GM12878 (cell line): ENCODE measurements around the gene RAD51B. TPM values are rescaled to one million over a fixed set of nuclear protein-coding genes. Genes with fewer than 3 reads are reported as not detected.

Source experiments
- ATAC-seq: fragments of 200-7000 bp; cut with Tn5 transposase; 3 replicates; pipeline ENCODE4 v1.9.1; 2020; ENCODE audit warnings: mild to moderate bottlenecking, moderate library complexity
- BruUV-seq: library from RNA; stranded (reverse); fragments of 400-500 nt; replicated peaks from 2 replicates; lab custom pipeline; 2021; lab: Mats Ljungman, UMichigan
- CTCF ChIA-PET: fragments of 300-600 bp; sonication (Branson Sonifier 250); formaldehyde crosslinking; extraction: SDS; loops from one replicate; lab custom pipeline; 2021; ENCODE audit warnings: inconsistent platforms; lab: Yijun Ruan, JAX
- POLR2A ChIA-PET: fragments of 350-600 bp; formaldehyde crosslinking; extraction: SDS; loops from one replicate; lab custom pipeline; 2021; ENCODE audit warnings: inconsistent platforms; lab: Charles Lee
- RAD21 ChIA-PET: fragments of 300-600 bp; sonication (Branson Sonifier 250); formaldehyde crosslinking; loops from one replicate; lab custom pipeline; 2023; ENCODE audit warnings: antibody characterized with exemption; ENCODE audit not compliant: unreplicated experiment; lab: Charles Lee
- SMC1A ChIA-PET: fragments of 300-600 bp; sonication (Branson Sonifier 250); formaldehyde crosslinking; loops from one replicate; lab custom pipeline; 2023; ENCODE audit not compliant: unreplicated experiment, uncharacterized antibody; lab: Charles Lee
- DNase-seq: peaks from one replicate; pipeline ENCODE4 v3.0.0-alpha.2; 2011; ENCODE audit warnings: low read depth, low spot score
- FAIRE-seq: peaks from 3 replicates; lab custom pipeline; 2011; peaks lifted over from hg19 to GRCh38; lab: Jason Lieb, UNC
- H2AFZ ChIP-seq: 2 replicates; pipeline ENCODE4 v1.6.0; 2011; ENCODE audit warnings: low read depth, low read length, control low read depth; ENCODE audit not compliant: control insufficient read depth
- H3K27ac ChIP-seq: 2 replicates; pipeline ENCODE4 v1.5.1; 2011; ENCODE audit warnings: control low read depth; ENCODE audit not compliant: control insufficient read depth, insufficient read depth
- H3K27me3 ChIP-seq, 2 experiments: replicated peaks in 1 of 2; 2 replicates each; pipeline versions ENCODE4 v1.6.0 to v1.6.1; 2011; ENCODE audit warnings: low read length in 1 of 2; ENCODE audit not compliant: control insufficient read depth in 2 of 2, insufficient read depth in 2 of 2
- H3K36me3 ChIP-seq, 2 experiments: 2 replicates each; pipeline ENCODE4 v1.5.1; 2011; ENCODE audit warnings: low read length in 1 of 2; ENCODE audit not compliant: control insufficient read depth in 2 of 2, insufficient read depth in 2 of 2
- H3K4me1 ChIP-seq: 2 replicates; pipeline ENCODE4 v1.6.1; 2011; ENCODE audit warnings: mild to moderate bottlenecking, low read length, moderate library complexity, mixed read lengths; ENCODE audit not compliant: control insufficient read depth, insufficient read depth
- H3K4me2 ChIP-seq: 2 replicates; pipeline ENCODE4 v1.6.0; 2011; ENCODE audit warnings: control low read depth; ENCODE audit not compliant: control insufficient read depth, insufficient read depth
- H3K4me3 ChIP-seq: fragments of 200-600 bp; sonication (generic); 2 replicates; pipeline ENCODE4 v1.5.1; 2016
- H3K79me2 ChIP-seq: 2 replicates; pipeline ENCODE4 v1.6.0; 2011; ENCODE audit warnings: low read length; ENCODE audit not compliant: control insufficient read depth, insufficient read depth
- H3K9ac ChIP-seq: 2 replicates; pipeline ENCODE4 v1.8.0; 2011; ENCODE audit warnings: low read length, control low read depth, mixed read lengths; ENCODE audit not compliant: control insufficient read depth, insufficient read depth
- H3K9me3 ChIP-seq: replicated peaks from 3 replicates; pipeline ENCODE4 v1.5.1; 2011; ENCODE audit warnings: mild to moderate bottlenecking, low read length; ENCODE audit not compliant: control insufficient read depth, insufficient read depth
- H4K20me1 ChIP-seq: 2 replicates; pipeline ENCODE4 v1.6.0; 2011; ENCODE audit not compliant: control insufficient read depth, insufficient read depth
- ASH2L ChIP-seq: fragments of 300-600, 200-600 bp; sonication (generic); IDR thresholded peaks from 2 replicates; pipeline ENCODE4 v1.6.1; 2017; ENCODE audit warnings: low read depth, mild to moderate bottlenecking, borderline replicate concordance
- CREM ChIP-seq: IDR thresholded peaks from 2 replicates; pipeline ENCODE4 v1.6.1; 2014; ENCODE audit warnings: antibody characterized with exemption, low read depth
- FOXK2 ChIP-seq: fragments of 450-650 bp; IDR thresholded peaks from 2 replicates; pipeline ENCODE4 v1.6.1; 2017; ENCODE audit warnings: mild to moderate bottlenecking, moderate library complexity
- GABPA ChIP-seq: IDR thresholded peaks from 2 replicates; pipeline ENCODE4 v1.6.1; 2014; ENCODE audit warnings: antibody characterized with exemption, low read depth, mild to moderate bottlenecking, inconsistent platforms
- MEF2B ChIP-seq: fragments of 450-650 bp; IDR thresholded peaks from 2 replicates; pipeline ENCODE4 v1.6.1; 2018; ENCODE audit warnings: mild to moderate bottlenecking, moderate library complexity; ENCODE audit not compliant: partially characterized antibody, poor library complexity, severe bottlenecking
- MYB ChIP-seq: fragments of 150-350 bp; IDR thresholded peaks from 2 replicates; pipeline ENCODE4 v1.6.1; 2014; ENCODE audit warnings: mild to moderate bottlenecking, low read depth, low read length, borderline replicate concordance
- MYC ChIP-seq: IDR thresholded peaks from 2 replicates; pipeline ENCODE4 v1.6.1; 2011; ENCODE audit warnings: mild to moderate bottlenecking, low read length, moderate library complexity, inconsistent platforms; ENCODE audit not compliant: insufficient read depth, insufficient replicate concordance, insufficient read length, severe bottlenecking
- NFIC ChIP-seq: IDR thresholded peaks from 2 replicates; pipeline ENCODE4 v1.6.1; 2012; ENCODE audit warnings: low read depth, mild to moderate bottlenecking, inconsistent platforms, low read length, moderate library complexity
- NRF1 ChIP-seq: conservative IDR thresholded peaks from 2 replicates; pipeline ENCODE4 v1.6.1; 2011; ENCODE audit warnings: mild to moderate bottlenecking, low read depth, low read length, improper control_type of control experiment
- PAX5 ChIP-seq: IDR thresholded peaks from 2 replicates; pipeline ENCODE4 v1.6.1; 2011; ENCODE audit warnings: low read depth, low read length, borderline replicate concordance
- POLR2AphosphoS5 ChIP-seq: IDR thresholded peaks from 2 replicates; pipeline ENCODE4 v1.6.1; 2011; ENCODE audit warnings: mild to moderate bottlenecking, low read length, inconsistent platforms
- RUNX3 ChIP-seq: IDR thresholded peaks from 2 replicates; pipeline ENCODE4 v1.6.1; 2012; ENCODE audit warnings: low read length, inconsistent platforms
- SKIL ChIP-seq: fragments of 450-650 bp; IDR thresholded peaks from 2 replicates; pipeline ENCODE4 v1.6.1; 2017; ENCODE audit warnings: mild to moderate bottlenecking, low read depth, inconsistent platforms; ENCODE audit not compliant: poor library complexity, severe bottlenecking
- SMC3 ChIP-seq: IDR thresholded peaks from 2 replicates; pipeline ENCODE4 v1.6.1; 2011; ENCODE audit warnings: low read length, improper control_type of control experiment, borderline replicate concordance
- SP1 ChIP-seq: IDR thresholded peaks from one replicate; pipeline ENCODE4 v1.6.1; 2011; ENCODE audit warnings: low read depth, low read length
- TAF1 ChIP-seq: IDR thresholded peaks from 2 replicates; pipeline ENCODE4 v1.6.1; 2011; ENCODE audit warnings: mild to moderate bottlenecking, low read depth, low read length, borderline replicate concordance
- TBL1XR1 ChIP-seq: IDR thresholded peaks from 2 replicates; pipeline ENCODE4 v1.6.1; 2012; ENCODE audit warnings: low read depth, low read length, improper control_type of control experiment
- ZNF592 ChIP-seq: fragments of 450-650 bp; IDR thresholded peaks from 2 replicates; pipeline ENCODE4 v1.6.1; 2017; ENCODE audit warnings: mild to moderate bottlenecking, moderate library complexity
- WGBS: methylation state at CpG from one replicate; pipeline ENCODE4 v1.1.6; 2016; ENCODE audit warnings: low lambda C conversion rate; ENCODE audit not compliant: insufficient replicate concordance, insufficient coverage; ENCODE audit errors: missing lambda C conversion rate; 5-methylcytosine and 5-hydroxymethylcytosine counted together
- in situ Hi-C: fragments of 300-500 bp; cut with MboI; formaldehyde crosslinking; loops from 9 replicates; pipeline ENCODE4 v1.14.3; 2018; ENCODE audit warnings: mixed read lengths
- intact Hi-C: fragments of 100-400 bp; cut with micrococcal nuclease; formaldehyde crosslinking; loops from one replicate; pipeline ENCODE4 v1.14.2; 2022; ENCODE audit not compliant: unreplicated experiment
- polyA plus RNA-seq, 11 experiments: library from polyadenylated mRNA; depleted of rRNA in 4 of 11; unstranded in 6 of 11; stranded (reverse) in 5 of 11; fragments of >200 nt; fragmentation: Nextera tagmentation in 4 of 11; fragmentation: Illumina TruSeq in 1 of 11; extraction: Ambion mirVana in 4 of 11; extraction: Trizol in 1 of 11; gene quantifications; 1 replicate in 1 of 11; 2 replicates in 10 of 11; pipeline versions ENCODE4 v1.2.1 to v1.2.3, GENCODE V29; 2011 to 2016; ENCODE audit warnings: inconsistent platforms in 2 of 11, missing spikeins in 2 of 11, low read depth in 1 of 11
- total RNA-seq, 4 experiments: library from RNA; depleted of rRNA in 3 of 4; stranded (reverse); fragments of >200 nt in 3 of 4; fragmentation: Illumina TruSeq in 1 of 4; extraction: Trizol in 1 of 4; gene quantifications; 2 replicates each; pipeline versions ENCODE4 v1.2.1 to v1.2.3, GENCODE V29; 2013 to 2021

The RAD51B gene
- total and polyA plus RNA-seq, 10 of the 15 experiments (the other 5 are each of a cell fraction or from before 2014, with no cell fraction given): 9.8 to 26.8 (median 21.3) TPM

- in situ Hi-C loops: no loop called here
- ATAC-seq: peak; percentile 74
- Histone ChIP-seq H3K27ac (peak overlapping the region; percentile 94), H3K9ac (peak overlapping the region; percentile 68), H3K4me1 (peaks cover 51% of the 10 kb centered on the region), H4K20me1 (no peaks in the 10 kb centered on the region), H3K4me3 (peak overlapping the region; percentile 24; the same call in 1 of the 2 replicates), H2AFZ (peak overlapping the region; percentile 15; the same call in 1 of the 2 replicates), H3K9me3 (peaks cover 8% of the 10 kb centered on the region; the same call in 2 of the 3 replicates), H3K27me3 (no peaks in the 10 kb centered on the region), H3K4me2 (peak overlapping the region; percentile 80), H3K36me3 (no peaks in the 10 kb centered on the region), H3K79me2 (no peaks in the 10 kb centered on the region)
- ChIA-PET CTCF (interaction anchor here (0.6 to 3.2 kb wide), 13 partner anchors 9 to 1691 kb away, joined by 3 to 17 read pairs (median 4); no protein-coding TSS in a partner anchor), SMC1A (interaction anchor here (1.0 to 11.9 kb wide), 29 partner anchors 9 to 448 kb away, joined by 3 to 114 read pairs (median 11); no protein-coding TSS in a partner anchor), POLR2A (interaction anchor here (0.9 to 3.4 kb wide), 15 partner anchors 9 to 448 kb away, joined by 3 to 17 read pairs (median 4); no protein-coding TSS in a partner anchor), RAD21 (interaction anchor here (0.6 to 15.0 kb wide), 24 partner anchors 9 to 446 kb away, joined by 3 to 194 read pairs (median 6); no protein-coding TSS in a partner anchor)
- BruUV-seq: no TSS peak
- intact Hi-C loops: loop anchor here (2.0 to 5.0 kb wide), 2 partner anchors 42 to 56 kb away; no protein-coding TSS in a partner anchor
- FAIRE-seq: peak; percentile 89
- peak; percentile 72 for DNase-seq
- WGBS: 1% methylated on average over 3 of the region's 3 CpGs
- TF ChIP-seq CREM (no peak), SMC3 (no peak), POLR2AphosphoS5 (peak; percentile 47; the same call in 1 of the 2 replicates), FOXK2 (no peak), MYB (no peak), SP1 (no peak), SKIL (peak; percentile 30), MYC (no peak), ASH2L (no peak), RUNX3 (peak; percentile 87), GABPA (no peak), NRF1 (no peak), PAX5 (peak; percentile 22; the same call in 1 of the 2 replicates), ZNF592 (0 out of 2 replicates have a peak, but pooled peaks have one; percentile 27), MEF2B (peak; percentile 66), TBL1XR1 (peak; percentile 8), TAF1 (0 out of 2 replicates have a peak, but pooled peaks have one; percentile 32), NFIC (peak; percentile 61; the same call in 1 of the 2 replicates)
Observed at GRCh38 chr14:68368850-68369249, 549.3 kb downstream of the RAD51B start.
